GM21447 (cell line): ENCODE data around the gene ENOSF1.

Source experiments
- ATAC-seq: cut with Tn5 transposase; IDR thresholded peaks from one replicate; pipeline ENCODE4 v1.9.1; 2021; ENCODE audit not compliant: unreplicated experiment

Gene ENOSF1

GRCh38 chr18:675307-675706, 37.1 kb downstream of the ENOSF1 start:
- no peak for ATAC-seq

DNA sequence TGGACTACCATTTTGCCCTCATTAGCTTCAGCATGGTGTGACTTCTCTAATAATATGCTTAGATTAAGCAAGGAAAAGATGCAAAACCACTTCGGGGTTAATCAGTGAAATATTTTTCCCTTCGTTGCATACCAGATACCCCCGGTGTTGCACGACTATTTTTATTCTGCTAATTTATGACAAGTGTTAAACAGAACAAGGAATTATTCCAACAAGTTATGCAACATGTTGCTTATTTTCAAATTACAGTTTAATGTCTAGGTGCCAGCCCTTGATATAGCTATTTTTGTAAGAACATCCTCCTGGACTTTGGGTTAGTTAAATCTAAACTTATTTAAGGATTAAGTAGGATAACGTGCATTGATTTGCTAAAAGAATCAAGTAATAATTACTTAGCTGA, 38.7 kb downstream of the ENOSF1 start:
- no peak for ATAC-seq

DNA sequence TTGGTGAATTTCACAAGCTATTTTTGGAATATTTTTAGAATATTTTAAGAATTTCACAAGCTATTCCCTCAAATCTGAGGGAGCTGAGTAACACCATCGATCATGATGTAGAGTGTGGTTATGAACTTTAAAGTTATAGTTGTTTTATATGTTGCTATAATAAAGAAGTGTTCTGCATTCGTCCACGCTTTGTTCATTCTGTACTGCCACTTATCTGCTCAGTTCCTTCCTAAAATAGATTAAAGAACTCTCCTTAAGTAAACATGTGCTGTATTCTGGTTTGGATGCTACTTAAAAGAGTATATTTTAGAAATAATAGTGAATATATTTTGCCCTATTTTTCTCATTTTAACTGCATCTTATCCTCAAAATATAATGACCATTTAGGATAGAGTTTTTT, 39.1 kb downstream of the ENOSF1 start:
- ATAC-seq: no peak

GRCh38 chr18:671405-671804, 41.0 kb downstream of the ENOSF1 start:
- ATAC-seq: no peak

- ATAC-seq: no peak
These were observed 41.9 kb downstream of the ENOSF1 start for GRCh38 chr18:670522-670921.

DNA sequence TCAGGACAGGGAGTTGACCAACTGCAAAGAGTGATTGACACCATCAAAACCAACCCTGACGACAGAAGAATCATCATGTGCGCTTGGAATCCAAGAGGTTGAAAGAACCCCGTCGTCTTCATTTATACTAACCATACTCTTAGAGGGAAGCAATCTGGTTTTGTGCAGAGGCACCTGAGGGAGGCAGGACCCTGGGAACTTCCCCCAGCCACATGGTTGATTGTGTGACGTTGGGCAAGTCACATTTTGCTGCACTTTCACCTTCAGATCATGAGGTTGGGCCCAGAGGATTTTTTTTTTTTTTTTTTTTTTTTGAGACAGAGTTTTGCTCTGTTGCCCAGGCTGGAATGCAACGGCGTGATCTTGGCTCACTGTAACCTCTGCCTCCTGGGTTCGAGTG, 43.4 kb downstream of the ENOSF1 start:
- no peak for ATAC-seq

DNA sequence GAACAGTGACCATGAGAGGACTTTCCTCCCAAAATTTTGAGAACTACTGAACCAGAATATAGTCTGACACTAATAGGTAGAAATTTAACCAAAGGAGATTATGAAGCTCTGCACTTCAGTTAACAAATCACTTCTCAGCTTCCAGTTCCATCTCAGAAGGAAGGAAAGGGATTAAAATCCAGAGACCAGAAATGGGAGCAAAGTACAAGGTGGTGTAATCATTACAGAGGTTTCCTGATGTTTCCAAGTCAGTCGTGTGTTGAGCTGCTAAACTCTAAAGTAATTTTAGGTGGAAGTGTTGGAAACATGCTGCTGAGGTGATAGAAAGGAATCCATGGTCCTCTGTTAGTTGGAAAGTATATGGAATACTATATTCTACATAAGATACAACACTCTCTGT, 44.2 kb downstream of the ENOSF1 start:
- no peak for ATAC-seq

GRCh38 chr18:666628-667027, 45.8 kb downstream of the ENOSF1 start:
- ATAC-seq: no peak

- ATAC-seq: no peak
These were observed 46.3 kb downstream of the ENOSF1 start for GRCh38 chr18:666177-666576.

- ATAC-seq: no peak
These were observed 50.2 kb downstream of the ENOSF1 start for GRCh38 chr18:662197-662596.

DNA sequence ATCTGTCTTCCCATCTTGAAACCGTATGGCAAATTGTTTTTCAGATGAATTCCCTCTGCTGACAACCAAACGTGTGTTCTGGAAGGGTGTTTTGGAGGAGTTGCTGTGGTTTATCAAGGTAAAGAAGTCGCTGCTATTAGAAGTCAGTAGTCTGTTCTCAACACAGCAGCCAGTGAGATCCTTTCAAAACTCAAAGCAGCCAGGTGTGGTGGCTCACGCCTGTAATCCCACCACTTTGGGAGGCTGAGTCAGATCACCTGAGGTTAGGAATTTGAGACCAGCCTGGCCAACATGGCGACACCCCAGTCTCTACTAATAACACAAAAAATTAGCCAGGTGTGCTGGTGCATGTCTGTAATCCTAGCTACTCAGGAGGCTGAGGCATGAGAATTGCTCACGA, 52.8 kb downstream of the ENOSF1 start:
- ATAC-seq: no peak

GRCh38 chr18:658947-659533, 53.4 kb downstream of the ENOSF1 start:
- ATAC-seq: no peak

DNA sequence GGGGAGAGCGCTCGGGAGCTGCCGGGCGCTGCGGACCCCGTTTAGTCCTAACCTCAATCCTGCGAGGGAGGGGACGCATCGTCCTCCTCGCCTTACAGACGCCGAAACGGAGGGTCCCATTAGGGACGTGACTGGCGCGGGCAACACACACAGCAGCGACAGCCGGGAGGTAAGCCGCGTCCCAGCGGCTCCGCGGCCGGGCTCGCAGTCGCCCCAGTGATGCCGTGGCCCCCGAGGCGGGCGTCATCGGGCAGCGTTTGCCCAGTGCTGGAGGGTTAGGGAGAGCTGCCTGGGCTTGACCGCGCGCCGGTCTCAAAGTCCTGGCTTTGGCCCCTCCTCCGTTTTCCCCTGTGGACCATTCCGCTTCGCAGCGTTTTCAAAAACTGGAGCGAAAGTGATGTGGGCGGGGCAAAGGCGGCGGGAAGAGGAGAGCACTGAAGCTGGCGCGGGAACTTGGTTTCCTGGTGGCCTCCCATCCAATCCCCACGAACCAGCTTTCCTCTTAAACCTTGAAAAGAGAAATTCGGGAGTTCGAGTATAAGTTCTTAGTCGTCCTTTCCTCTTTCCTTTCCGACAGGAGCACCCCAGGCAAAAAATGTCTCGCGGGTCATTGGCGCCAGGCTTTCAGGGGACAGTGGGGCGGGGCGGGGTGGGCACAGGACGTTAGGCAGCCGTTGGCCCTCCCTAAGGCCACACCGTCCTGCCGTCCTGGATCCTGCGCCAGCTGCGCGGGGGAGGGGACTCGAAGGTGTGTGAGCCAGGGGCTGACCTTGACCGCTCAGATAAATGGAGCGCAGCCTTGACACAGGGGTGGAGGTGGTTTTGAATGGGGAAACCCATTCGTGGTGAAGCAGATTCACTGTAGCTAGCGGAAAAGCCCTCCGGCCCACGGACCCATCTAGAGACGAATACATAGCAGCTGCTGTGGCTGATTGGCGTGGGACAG, 54.2 kb downstream of the ENOSF1 start:
- peak; percentile 61 for ATAC-seq

DNA sequence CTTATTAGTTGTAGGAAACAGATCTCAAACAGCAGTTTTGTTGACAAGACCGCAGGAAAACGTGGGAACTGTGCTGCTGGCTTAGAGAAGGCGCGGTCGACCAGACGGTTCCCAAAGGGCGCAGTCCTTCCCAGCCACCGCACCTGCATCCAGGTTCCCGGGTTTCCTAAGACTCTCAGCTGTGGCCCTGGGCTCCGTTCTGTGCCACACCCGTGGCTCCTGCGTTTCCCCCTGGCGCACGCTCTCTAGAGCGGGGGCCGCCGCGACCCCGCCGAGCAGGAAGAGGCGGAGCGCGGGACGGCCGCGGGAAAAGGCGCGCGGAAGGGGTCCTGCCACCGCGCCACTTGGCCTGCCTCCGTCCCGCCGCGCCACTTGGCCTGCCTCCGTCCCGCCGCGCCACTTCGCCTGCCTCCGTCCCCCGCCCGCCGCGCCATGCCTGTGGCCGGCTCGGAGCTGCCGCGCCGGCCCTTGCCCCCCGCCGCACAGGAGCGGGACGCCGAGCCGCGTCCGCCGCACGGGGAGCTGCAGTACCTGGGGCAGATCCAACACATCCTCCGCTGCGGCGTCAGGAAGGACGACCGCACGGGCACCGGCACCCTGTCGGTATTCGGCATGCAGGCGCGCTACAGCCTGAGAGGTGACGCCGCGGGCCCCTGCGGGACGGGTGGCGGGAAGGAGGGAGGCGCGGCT, 55.0 kb downstream of the ENOSF1 start, which contains the start of gene TYMS:
TYMS (plus strand) TSS at position 343 of the 690 bp plus-strand sequence; CDS start at position 433, 90 bp downstream.
- ATAC-seq: peak; percentile 43

DNA sequence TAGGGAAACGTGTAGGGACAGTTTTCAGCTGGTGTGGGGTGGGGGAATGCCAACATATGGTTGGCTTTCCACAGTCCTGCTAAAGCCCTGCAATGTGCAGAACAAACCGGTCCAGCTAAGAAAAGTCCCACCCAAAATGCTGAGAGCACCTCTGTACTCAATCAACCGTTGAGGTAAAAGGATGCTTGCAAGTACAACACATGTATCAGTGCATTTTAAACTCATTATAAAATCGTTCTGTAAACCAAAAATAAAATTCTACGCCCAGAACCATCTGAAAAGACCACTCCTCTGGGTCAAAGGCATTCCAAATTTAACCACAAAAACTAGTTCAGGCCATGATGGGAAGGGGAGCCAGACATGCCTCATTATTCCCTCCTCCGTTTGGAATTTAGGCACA, 57.0 kb downstream of the ENOSF1 start:
- no peak for ATAC-seq

DNA sequence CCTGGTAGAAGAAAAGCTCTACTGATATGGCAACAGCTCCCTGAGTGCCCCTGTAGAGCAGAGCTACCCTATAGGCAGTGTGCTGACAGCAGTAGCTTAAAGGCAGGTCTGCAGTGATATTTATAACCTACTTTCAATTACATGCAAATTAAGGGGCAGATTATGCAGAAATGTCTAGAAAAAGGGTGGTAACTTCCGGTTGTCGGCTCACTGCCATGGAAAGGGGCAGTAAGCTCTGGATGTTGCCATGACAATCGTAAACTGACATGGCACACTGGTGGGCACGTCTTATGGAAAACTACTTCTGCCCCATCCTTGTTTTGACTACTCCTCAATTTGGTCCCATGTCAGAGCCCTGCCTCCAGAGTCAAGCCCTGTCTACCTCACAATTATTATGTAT, 57.8 kb downstream of the ENOSF1 start:
- ATAC-seq: no peak

DNA sequence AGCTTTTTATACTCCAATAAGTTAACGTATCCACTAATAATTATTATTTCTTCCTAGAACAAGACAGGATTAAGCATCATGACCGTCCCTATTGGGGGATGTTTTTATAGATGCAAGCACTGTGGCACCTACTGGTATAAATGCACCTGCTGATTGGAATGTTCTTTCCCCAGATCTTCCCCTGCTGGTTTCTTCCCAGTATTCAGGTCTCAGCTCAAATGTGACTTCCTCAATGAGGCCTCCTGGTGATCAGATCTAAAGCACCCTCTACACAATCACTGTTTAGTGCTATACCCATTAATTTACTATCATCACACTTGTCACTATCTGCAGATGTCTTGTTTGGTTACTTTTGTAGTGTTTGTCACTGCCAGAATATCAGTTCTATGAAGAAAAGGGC, 58.9 kb downstream of the ENOSF1 start:
- ATAC-seq: no peak

- ATAC-seq: no peak
These were observed 60.3 kb downstream of the ENOSF1 start for GRCh38 chr18:652131-652530.

- ATAC-seq: peak; percentile 99
These were observed 62.0 kb downstream of the ENOSF1 start for GRCh38 chr18:650428-650858.

GRCh38 chr18:649341-649740, 63.1 kb downstream of the ENOSF1 start:
- ATAC-seq: no peak

- ATAC-seq: no peak
These were observed 65.1 kb downstream of the ENOSF1 start for GRCh38 chr18:647304-647703.
